ENCODE measurements around the gene MOGAT3. TPM values are rescaled to one million over a fixed set of nuclear protein-coding genes. Genes with fewer than 3 reads are reported as not detected.

Gene MOGAT3
- total RNA-seq, 2 experiments from 2014 or later: not detected

GRCh38 chr7:101237206-101238067 lies 36.6 kb upstream of the MOGAT3 start, which contains the start of gene CLDN15:
TSS of gene CLDN15 (minus strand) at chr7:101237802. CDS start at chr7:101237581, 221 bp downstream.
- Mint-ChIP-seq H3K9me3 (no peaks in the 10 kb centered on the region), H3K4me3 (no peak within 1 kb of the TSS), H3K4me1 (peaks cover 4% of the 10 kb centered on the region), H3K27ac (no peak within 1 kb of the TSS), H3K27me3 (no peaks in the 10 kb centered on the region), H3K36me3 (peaks cover 3% of the 10 kb centered on the region)
- DNase-seq: no peak

GRCh38 chr7:101236292-101236835 lies 35.5 kb upstream of the MOGAT3 start:
- no peak overlapping the region for H3K27ac Mint-ChIP-seq
- peaks cover 4% of the 10 kb centered on the region for H3K4me1 Mint-ChIP-seq
- no peak for DNase-seq
- no peak overlapping the region for H3K4me3 Mint-ChIP-seq
- H3K27me3 Mint-ChIP-seq: no peaks in the 10 kb centered on the region
- peaks cover 3% of the 10 kb centered on the region for H3K36me3 Mint-ChIP-seq
- H3K9me3 Mint-ChIP-seq: no peaks in the 10 kb centered on the region

DNA sequence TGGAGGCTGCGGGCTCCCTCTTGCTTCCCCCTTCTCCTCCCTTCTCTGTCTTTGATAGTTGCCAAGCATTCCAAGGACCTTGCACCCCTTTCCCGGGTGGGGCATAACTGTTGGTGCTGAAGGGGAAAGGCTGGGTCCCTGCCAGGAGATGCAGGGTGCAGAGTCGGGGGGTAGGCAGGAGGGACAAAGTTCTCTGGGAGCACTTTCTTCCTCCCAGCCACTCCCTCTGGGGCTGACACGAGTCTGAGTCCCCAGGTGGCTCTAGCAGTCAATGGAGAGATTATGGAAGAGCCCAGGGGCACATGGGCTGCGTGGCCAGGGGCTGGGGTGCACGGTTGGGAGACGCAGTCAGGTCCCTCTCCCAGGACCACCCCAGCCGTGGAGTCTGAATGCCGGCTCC lies 34.7 kb upstream of the MOGAT3 start:
- H3K4me3 Mint-ChIP-seq: no peak overlapping the region
- peaks cover 2% of the 10 kb centered on the region for H3K4me1 Mint-ChIP-seq
- H3K9me3 Mint-ChIP-seq: no peaks in the 10 kb centered on the region
- no peak overlapping the region for H3K27ac Mint-ChIP-seq
- H3K36me3 Mint-ChIP-seq: peaks cover 2% of the 10 kb centered on the region
- no peak for DNase-seq
- H3K27me3 Mint-ChIP-seq: no peaks in the 10 kb centered on the region

- H3K36me3 Mint-ChIP-seq: peaks cover 2% of the 10 kb centered on the region
- H3K4me3 Mint-ChIP-seq: no peak overlapping the region
- no peak for DNase-seq
- H3K4me1 Mint-ChIP-seq: peaks cover 2% of the 10 kb centered on the region
- H3K27ac Mint-ChIP-seq: no peak overlapping the region
- no peaks in the 10 kb centered on the region for H3K27me3 Mint-ChIP-seq
- H3K9me3 Mint-ChIP-seq: no peaks in the 10 kb centered on the region
These were observed 34.2 kb upstream of the MOGAT3 start for GRCh38 chr7:101235050-101235449.

DNA sequence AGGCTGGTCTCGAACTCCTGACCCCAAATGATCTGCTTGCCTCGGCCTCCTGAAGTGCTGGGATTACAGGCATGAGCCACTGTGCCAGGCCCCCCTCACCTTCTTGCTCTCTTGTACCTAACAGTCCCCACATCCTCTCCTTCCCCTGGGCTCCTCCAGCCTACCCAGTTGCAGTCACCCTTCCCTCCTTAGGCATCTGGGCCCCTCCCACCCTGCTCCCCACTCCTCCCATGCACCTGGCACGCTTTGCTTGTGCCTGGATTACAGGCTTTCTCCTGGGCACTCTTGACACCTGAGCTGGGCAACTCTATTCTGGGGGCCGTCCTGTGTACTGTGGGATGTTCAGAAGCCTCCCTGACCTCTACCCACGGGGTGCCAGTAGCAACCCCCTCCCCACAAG lies 33.8 kb upstream of the MOGAT3 start:
- Mint-ChIP-seq H3K9me3 (no peaks in the 10 kb centered on the region), H3K36me3 (peaks cover 2% of the 10 kb centered on the region), H3K4me1 (peaks cover 2% of the 10 kb centered on the region), H3K4me3 (no peak overlapping the region), H3K27ac (peak overlapping the region; percentile 45), H3K27me3 (no peaks in the 10 kb centered on the region)
- DNase-seq: no peak

- H3K4me1 Mint-ChIP-seq: peaks cover 2% of the 10 kb centered on the region
- H3K4me3 Mint-ChIP-seq: no peak overlapping the region
These were observed 33.2 kb upstream of the MOGAT3 start for GRCh38 chr7:101233907-101234547.

DNA sequence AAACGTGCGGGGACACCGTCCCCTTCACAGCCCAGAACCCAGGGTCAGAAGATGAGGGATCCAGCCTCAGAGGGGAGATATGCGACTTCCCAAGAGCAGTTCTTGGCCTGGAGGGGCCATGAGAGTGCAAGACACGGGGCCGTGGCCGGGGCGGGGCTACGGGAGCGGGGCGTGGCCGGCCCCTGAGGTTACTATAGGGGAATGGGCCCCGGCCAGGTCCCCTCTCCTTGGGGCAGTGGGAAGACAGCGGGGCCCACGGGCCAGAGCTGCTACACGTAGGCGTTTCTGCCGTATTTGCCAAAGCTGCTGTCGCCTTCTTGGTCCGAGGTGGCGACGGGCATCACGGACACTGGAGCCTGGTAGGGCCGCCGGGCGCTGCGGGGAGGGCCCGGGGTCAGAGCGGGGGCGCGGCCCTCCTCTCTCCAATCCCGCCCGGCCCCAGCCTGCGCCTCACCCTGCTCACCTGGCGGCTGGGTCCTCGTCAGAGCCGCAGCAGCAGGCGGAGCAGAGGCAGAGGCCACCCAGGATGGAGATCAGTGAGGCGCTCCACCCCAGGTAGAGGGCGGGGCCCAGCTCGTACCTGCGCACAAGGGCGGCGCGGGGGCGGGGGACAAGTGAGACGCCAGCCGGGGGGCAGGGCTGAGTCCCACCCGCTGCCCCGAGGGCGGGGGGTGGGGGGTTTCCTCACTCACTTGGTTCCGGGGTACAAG lies 31.5 kb upstream of the MOGAT3 start:
- DNase-seq: no peak
- H3K4me1 Mint-ChIP-seq: no peaks in the 10 kb centered on the region
- H3K27ac Mint-ChIP-seq: no peak overlapping the region
- no peaks in the 10 kb centered on the region for H3K9me3 Mint-ChIP-seq
- H3K36me3 Mint-ChIP-seq: no peaks in the 10 kb centered on the region
- no peaks in the 10 kb centered on the region for H3K27me3 Mint-ChIP-seq
- no peak overlapping the region for H3K4me3 Mint-ChIP-seq

More at GRCh38 chr7:101233907-101234547, 33.2 kb upstream of the MOGAT3 start:
- H3K27ac Mint-ChIP-seq: no peak overlapping the region
- peaks cover 2% of the 10 kb centered on the region for H3K36me3 Mint-ChIP-seq
- DNase-seq: no peak
- H3K27me3 Mint-ChIP-seq: no peaks in the 10 kb centered on the region
- H3K9me3 Mint-ChIP-seq: no peaks in the 10 kb centered on the region

DNA sequence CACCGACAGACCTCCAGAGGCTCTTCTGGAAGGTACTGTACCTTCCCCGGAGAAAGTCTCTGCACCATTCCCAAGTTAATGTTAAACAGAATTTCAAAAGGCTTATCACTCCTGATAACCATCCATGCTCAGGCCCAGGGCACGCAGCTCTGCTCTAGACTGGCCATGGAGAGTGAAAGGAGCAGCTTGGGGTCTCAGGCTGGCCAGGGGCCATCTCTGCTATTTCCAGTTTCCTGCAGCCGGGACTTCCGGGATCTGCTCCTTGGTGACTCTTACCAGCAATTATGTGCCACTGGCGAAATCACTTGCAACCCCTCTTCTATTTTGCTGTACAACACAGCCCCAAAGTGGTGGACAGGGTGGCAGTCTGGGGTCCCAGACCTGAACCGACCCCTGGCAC lies 30.8 kb upstream of the MOGAT3 start:
- Mint-ChIP-seq H3K9me3 (no peaks in the 10 kb centered on the region), H3K4me3 (no peak overlapping the region), H3K36me3 (no peaks in the 10 kb centered on the region), H3K27me3 (no peaks in the 10 kb centered on the region), H3K27ac (no peak overlapping the region), H3K4me1 (no peaks in the 10 kb centered on the region)
- no peak for DNase-seq

- H3K4me1 Mint-ChIP-seq: peaks cover 6% of the 10 kb centered on the region
- no peak overlapping the region for H3K4me3 Mint-ChIP-seq
- H3K36me3 Mint-ChIP-seq: peaks cover 20% of the 10 kb centered on the region
- DNase-seq: no peak
- no peak overlapping the region for H3K27ac Mint-ChIP-seq
- H3K9me3 Mint-ChIP-seq: no peaks in the 10 kb centered on the region
- no peaks in the 10 kb centered on the region for H3K27me3 Mint-ChIP-seq
These were observed 25.9 kb upstream of the MOGAT3 start for GRCh38 chr7:101226721-101227120.

GRCh38 chr7:101225650-101226049 lies 24.8 kb upstream of the MOGAT3 start:
- Mint-ChIP-seq H3K4me3 (no peak overlapping the region), H3K27ac (no peak overlapping the region), H3K27me3 (no peaks in the 10 kb centered on the region), H3K4me1 (peaks cover 6% of the 10 kb centered on the region), H3K36me3 (peaks cover 20% of the 10 kb centered on the region), H3K9me3 (no peaks in the 10 kb centered on the region)
- no peak for DNase-seq

GRCh38 chr7:101223528-101223927 lies 22.7 kb upstream of the MOGAT3 start:
- no peak overlapping the region for H3K4me3 Mint-ChIP-seq
- no peaks in the 10 kb centered on the region for H3K27me3 Mint-ChIP-seq
- no peak overlapping the region for H3K27ac Mint-ChIP-seq
- H3K4me1 Mint-ChIP-seq: peaks cover 22% of the 10 kb centered on the region
- H3K36me3 Mint-ChIP-seq: peaks cover 20% of the 10 kb centered on the region
- DNase-seq: no peak
- no peaks in the 10 kb centered on the region for H3K9me3 Mint-ChIP-seq

DNA sequence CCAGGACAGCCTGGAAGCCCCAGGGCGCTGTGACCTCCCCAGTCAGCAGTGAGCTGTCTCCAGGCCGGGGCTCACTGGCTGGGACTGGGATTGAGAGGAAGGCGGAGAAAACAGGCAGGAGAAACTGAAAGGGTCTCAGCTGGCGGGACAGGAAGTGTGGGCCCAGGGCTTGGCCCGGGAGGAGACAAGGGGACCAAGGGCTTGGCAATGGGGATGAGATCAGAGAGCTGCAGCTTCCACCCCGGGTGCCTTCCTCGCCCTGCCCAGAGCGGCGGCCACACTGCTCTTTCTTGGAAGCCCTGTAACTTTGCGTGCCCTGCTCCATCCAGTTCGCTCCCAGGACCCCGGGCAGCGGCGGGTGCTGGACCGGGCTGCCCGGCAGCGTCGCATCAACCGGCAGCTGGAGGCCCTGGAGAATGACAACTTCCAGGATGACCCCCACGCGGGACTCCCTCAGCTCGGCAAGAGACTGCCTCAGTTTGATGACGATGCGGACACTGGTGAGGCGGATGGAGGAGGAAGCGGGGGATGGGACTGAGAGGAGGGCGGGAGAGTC lies 21.5 kb upstream of the MOGAT3 start:
- H3K27ac Mint-ChIP-seq: no peak overlapping the region
- H3K27me3 Mint-ChIP-seq: no peaks in the 10 kb centered on the region
- H3K36me3 Mint-ChIP-seq: peaks cover 20% of the 10 kb centered on the region
- H3K4me3 Mint-ChIP-seq: no peak overlapping the region
- H3K9me3 Mint-ChIP-seq: no peaks in the 10 kb centered on the region
- DNase-seq: no peak
- peaks cover 25% of the 10 kb centered on the region for H3K4me1 Mint-ChIP-seq

DNA sequence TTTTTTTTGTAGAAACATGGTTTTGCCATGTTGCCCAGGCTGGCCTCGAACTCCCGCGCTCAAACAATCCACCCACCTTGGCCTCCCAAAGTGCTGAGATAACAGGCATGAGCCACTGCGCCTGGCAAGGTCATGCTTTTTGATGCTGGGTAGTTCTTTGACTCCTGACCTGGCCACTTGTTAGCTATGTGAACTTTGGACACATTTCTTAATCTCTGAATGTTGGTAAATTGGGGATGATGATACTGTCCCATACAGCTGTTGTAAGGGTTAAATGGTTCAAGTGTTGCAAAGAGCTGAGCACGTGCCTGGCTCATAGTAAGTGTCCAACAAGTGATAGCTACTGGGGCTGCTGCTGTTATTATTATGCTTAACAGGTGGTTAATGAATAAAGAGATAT lies 19.5 kb upstream of the MOGAT3 start:
- H3K9me3 Mint-ChIP-seq: no peaks in the 10 kb centered on the region
- H3K27me3 Mint-ChIP-seq: no peaks in the 10 kb centered on the region
- H3K4me3 Mint-ChIP-seq: no peak overlapping the region
- H3K4me1 Mint-ChIP-seq: peaks cover 33% of the 10 kb centered on the region
- DNase-seq: no peak
- H3K27ac Mint-ChIP-seq: no peak overlapping the region
- peaks cover 26% of the 10 kb centered on the region for H3K36me3 Mint-ChIP-seq

DNA sequence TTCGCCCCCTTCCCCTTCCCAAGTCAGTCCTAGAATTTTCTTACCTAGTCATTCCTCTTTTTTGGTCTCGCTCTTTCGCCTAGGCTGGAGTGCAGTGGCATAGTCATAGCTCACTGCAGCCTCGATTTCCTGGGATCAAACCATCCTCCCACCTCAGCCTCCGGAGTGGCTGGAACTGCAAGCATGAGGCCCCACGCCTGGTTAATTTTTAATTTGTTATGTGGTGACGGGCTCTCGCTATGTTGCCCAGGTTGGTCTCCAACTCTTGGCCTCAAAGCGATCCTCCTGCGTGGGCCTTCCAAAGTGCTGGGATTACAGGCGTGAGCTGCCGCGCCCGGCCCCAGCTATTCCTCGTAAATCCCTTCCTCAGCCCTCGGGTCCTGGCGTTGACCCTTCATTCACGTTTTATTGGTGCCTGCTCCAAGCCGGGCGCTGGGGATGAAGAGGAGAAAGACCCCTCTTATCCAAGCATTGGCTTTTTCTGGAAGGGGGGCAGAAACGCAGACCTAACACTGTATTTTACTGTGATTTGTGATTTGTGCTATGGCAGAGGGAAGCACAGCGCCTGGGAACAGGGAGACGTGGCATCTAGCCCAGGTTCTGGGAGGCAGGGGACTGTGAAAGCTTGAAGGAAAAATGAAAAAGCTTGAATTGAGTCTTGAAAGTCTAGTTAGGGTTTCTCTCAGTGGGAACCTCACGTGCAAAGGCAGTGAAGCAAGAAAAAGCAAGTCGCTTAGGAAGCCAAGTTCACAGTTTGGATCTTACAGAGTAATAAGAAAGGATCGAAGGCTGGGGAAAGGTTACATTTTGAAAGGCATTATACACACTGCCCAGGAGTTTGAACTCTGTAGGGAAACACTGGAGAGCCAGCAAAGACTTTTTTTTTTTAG lies 17.6 kb upstream of the MOGAT3 start:
- Mint-ChIP-seq H3K27me3 (no peaks in the 10 kb centered on the region), H3K27ac (peak overlapping the region; percentile 82), H3K36me3 (peaks cover 21% of the 10 kb centered on the region), H3K9me3 (no peaks in the 10 kb centered on the region), H3K4me3 (peak overlapping the region; percentile 94), H3K4me1 (peaks cover 33% of the 10 kb centered on the region)
- DNase-seq: no peak

Measured in activated naive CD8-positive, alpha-beta T cell treated with anti-CD3 and anti-CD28 coated beads for 36 hours (primary cell).